WTC11 (cell line): ENCODE results near the gene TRAPPC3. TPM values are rescaled to one million over a fixed set of nuclear protein-coding genes. Genes with fewer than 3 reads are reported as not detected.

Experiments used
- ATAC-seq: fragments of 200-7000 bp; cut with Tn5 transposase; 2 replicates; pipeline ENCODE4 v1.10.0; 2021; ENCODE audit warnings: mild to moderate bottlenecking, moderate library complexity
- CTCF ChIA-PET: fragments of 300-600 bp; sonication (Branson Sonifier 250); formaldehyde crosslinking; loops from one replicate; lab custom pipeline; 2021; ENCODE audit warnings: antibody characterized with exemption; lab: Charles Lee
- POLR2A ChIA-PET: fragments of 350-600 bp; sonication (Branson Sonifier 250); formaldehyde crosslinking; loops from one replicate; lab custom pipeline; 2021; ENCODE audit warnings: antibody characterized with exemption; lab: Charles Lee
- DNase-seq: peaks from one replicate; pipeline ENCODE4 v3.0.0; 2021; ENCODE audit warnings: low spot score
- H3K27ac Mint-ChIP-seq: 2 replicates; pipeline ENCODE4 v1.8.0; 2021; ENCODE audit warnings: mixed read lengths
- H3K27me3 Mint-ChIP-seq: 2 replicates; pipeline ENCODE4 v1.8.0; 2021; ENCODE audit warnings: low read depth, mild to moderate bottlenecking, moderate library complexity, mixed read lengths
- H3K36me3 Mint-ChIP-seq: 2 replicates; pipeline ENCODE4 v1.8.0; 2021; ENCODE audit warnings: mixed read lengths
- H3K4me1 Mint-ChIP-seq: 2 replicates; pipeline ENCODE4 v1.8.0; 2022; ENCODE audit warnings: mixed read lengths
- H3K4me3 Mint-ChIP-seq: 2 replicates; pipeline ENCODE4 v1.8.0; 2021; ENCODE audit warnings: mild to moderate bottlenecking, moderate library complexity, mixed read lengths
- H3K9me3 Mint-ChIP-seq: 2 replicates; pipeline ENCODE4 v1.8.0; 2021; ENCODE audit warnings: mixed read lengths
- ARID4B ChIP-seq: sonication (generic); formaldehyde crosslinking; IDR thresholded peaks from 2 replicates; pipeline ENCODE4 v1.8.0; 2023; ENCODE audit warnings: missing genetic modification reagents, mild to moderate bottlenecking, borderline replicate concordance
- CBFB ChIP-seq: sonication (generic); formaldehyde crosslinking; IDR thresholded peaks from 2 replicates; pipeline ENCODE4 v1.8.1; 2022; ENCODE audit warnings: mild to moderate bottlenecking, low read depth, missing genetic modification reagents
- CREB1 ChIP-seq: sonication (generic); formaldehyde crosslinking; IDR thresholded peaks from 2 replicates; pipeline ENCODE4 v1.8.0; 2023; ENCODE audit warnings: mild to moderate bottlenecking, missing genetic modification reagents
- GRHL2 ChIP-seq: fragments of 250-450 bp; sonication (Bioruptor Pico); IDR thresholded peaks from 2 replicates; pipeline ENCODE4 v1.8.0; 2022; ENCODE audit warnings: mild to moderate bottlenecking, moderate library complexity; ENCODE audit not compliant: insufficient replicate concordance, severe bottlenecking
- HMGA2 ChIP-seq: fragments of 250-450 bp; sonication (Bioruptor Pico); IDR thresholded peaks from 2 replicates; pipeline ENCODE4 v1.4.0; 2021; ENCODE audit warnings: mild to moderate bottlenecking, moderate library complexity
- HMGXB4 ChIP-seq: sonication (generic); formaldehyde crosslinking; IDR thresholded peaks from 2 replicates; pipeline ENCODE4 v1.8.1; 2023; ENCODE audit warnings: mild to moderate bottlenecking, moderate library complexity, missing genetic modification reagents
- MYBL2 ChIP-seq: sonication (generic); formaldehyde crosslinking; IDR thresholded peaks from 2 replicates; pipeline ENCODE4 v1.8.1; 2023; ENCODE audit warnings: mild to moderate bottlenecking, moderate library complexity, missing genetic modification reagents
- NFYB ChIP-seq: sonication (generic); formaldehyde crosslinking; conservative IDR thresholded peaks from 2 replicates; pipeline ENCODE4 v1.8.0; 2022; ENCODE audit warnings: low read depth, missing genetic modification reagents
- NR2C2 ChIP-seq: sonication (generic); formaldehyde crosslinking; IDR thresholded peaks from 2 replicates; pipeline ENCODE4 v1.8.0; 2022; ENCODE audit warnings: mild to moderate bottlenecking, missing genetic modification reagents
- TEAD1 ChIP-seq: sonication (generic); formaldehyde crosslinking; IDR thresholded peaks from 2 replicates; pipeline ENCODE4 v1.8.0; 2022; ENCODE audit warnings: mild to moderate bottlenecking, missing genetic modification reagents
- ZNF532 ChIP-seq: fragments of 250-450 bp; sonication (Bioruptor Pico); IDR thresholded peaks from 2 replicates; pipeline ENCODE4 v1.9.0; 2021; ENCODE audit warnings: mild to moderate bottlenecking, borderline replicate concordance
- ZNF671 ChIP-seq: fragments of 250-450 bp; sonication (Bioruptor Pico); IDR thresholded peaks from 2 replicates; pipeline ENCODE4 v1.8.0; 2021; ENCODE audit warnings: mild to moderate bottlenecking
- total RNA-seq: library from RNA; stranded (reverse); gene quantifications from 3 replicates; pipeline ENCODE4 v1.2.3, GENCODE V29; 2021
- TF ChIP-seq, protein P1 (sequence below): sonication (generic); formaldehyde crosslinking; IDR thresholded peaks from 2 replicates; pipeline ENCODE4 v1.8.0; 2022; ENCODE audit warnings: missing genetic modification reagents
- TF ChIP-seq, protein P2 (sequence below): sonication (generic); formaldehyde crosslinking; IDR thresholded peaks from 2 replicates; pipeline ENCODE4 v1.8.0; 2022; ENCODE audit warnings: mild to moderate bottlenecking, missing genetic modification reagents
- TF ChIP-seq, protein P3 (sequence below): sonication (generic); formaldehyde crosslinking; IDR thresholded peaks from 2 replicates; pipeline ENCODE4 v1.8.1; 2023; ENCODE audit warnings: mild to moderate bottlenecking, missing genetic modification reagents

TRAPPC3 gene
- total RNA-seq, 1 experiment from 2014 or later, result 48.9 TPM

DNA sequence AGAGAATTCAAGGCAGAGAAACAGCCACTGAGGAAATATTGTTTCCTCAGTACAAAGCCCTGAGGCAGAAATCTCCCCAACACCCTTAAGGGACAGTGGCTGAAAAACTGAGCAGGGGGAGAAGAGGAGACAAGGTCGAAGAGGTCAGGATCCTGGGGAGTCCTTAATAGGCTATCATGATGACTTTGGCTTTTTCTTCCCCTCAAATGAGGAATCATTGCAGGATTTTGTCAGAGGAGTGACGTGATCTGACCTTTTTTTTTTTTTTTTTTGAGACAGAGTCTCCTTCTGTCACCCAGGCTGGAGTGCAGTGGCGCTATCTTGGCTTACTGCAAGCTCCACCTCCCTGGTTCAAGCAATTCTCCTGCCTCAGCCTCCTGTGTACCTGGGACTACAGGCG lies 16.9 kb upstream of the TRAPPC3 start (continued):
- TF ChIP-seq HMGA2 (CRISPR knock-in tag), result no peak
- TF ChIP-seq, protein P1, sequence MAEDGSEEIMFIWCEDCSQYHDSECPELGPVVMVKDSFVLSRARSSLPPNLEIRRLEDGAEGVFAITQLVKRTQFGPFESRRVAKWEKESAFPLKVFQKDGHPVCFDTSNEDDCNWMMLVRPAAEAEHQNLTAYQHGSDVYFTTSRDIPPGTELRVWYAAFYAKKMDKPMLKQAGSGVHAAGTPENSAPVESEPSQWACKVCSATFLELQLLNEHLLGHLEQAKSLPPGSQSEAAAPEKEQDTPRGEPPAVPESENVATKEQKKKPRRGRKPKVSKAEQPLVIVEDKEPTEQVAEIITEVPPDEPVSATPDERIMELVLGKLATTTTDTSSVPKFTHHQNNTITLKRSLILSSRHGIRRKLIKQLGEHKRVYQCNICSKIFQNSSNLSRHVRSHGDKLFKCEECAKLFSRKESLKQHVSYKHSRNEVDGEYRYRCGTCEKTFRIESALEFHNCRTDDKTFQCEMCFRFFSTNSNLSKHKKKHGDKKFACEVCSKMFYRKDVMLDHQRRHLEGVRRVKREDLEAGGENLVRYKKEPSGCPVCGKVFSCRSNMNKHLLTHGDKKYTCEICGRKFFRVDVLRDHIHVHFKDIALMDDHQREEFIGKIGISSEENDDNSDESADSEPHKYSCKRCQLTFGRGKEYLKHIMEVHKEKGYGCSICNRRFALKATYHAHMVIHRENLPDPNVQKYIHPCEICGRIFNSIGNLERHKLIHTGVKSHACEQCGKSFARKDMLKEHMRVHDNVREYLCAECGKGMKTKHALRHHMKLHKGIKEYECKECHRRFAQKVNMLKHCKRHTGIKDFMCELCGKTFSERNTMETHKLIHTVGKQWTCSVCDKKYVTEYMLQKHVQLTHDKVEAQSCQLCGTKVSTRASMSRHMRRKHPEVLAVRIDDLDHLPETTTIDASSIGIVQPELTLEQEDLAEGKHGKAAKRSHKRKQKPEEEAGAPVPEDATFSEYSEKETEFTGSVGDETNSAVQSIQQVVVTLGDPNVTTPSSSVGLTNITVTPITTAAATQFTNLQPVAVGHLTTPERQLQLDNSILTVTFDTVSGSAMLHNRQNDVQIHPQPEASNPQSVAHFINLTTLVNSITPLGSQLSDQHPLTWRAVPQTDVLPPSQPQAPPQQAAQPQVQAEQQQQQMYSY (CRISPR knock-in tag), result no peak
- no peak for TF ChIP-seq CBFB
- no peak for TF ChIP-seq TEAD1
- no peak for TF ChIP-seq MYBL2 (CRISPR knock-in tag)

DNA sequence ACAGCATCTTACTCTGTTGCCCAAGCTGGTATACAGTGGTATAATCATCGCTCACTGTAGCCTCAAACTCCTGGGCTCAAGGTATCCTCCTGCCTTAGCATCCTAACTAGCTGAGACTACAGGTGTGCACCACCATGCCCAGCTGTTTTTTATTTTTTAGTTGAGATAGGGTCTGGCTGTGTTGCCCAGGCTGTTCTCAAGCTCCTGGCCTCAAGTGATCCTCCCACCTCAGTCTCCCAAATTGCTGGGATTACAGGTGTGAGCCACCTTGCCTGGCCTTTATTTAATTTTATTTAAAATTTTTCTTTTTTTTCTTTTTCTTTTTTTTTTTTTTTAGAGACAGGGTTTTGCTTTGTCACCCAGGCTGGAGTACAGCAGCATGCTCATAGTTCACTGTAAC lies 15.9 kb upstream of the TRAPPC3 start:
- POLR2A ChIA-PET, result no interaction called here
- TF ChIP-seq NFYB (CRISPR knock-in tag) (no peak), HMGXB4 (CRISPR knock-in tag) (no peak), ZNF532 (CRISPR knock-in tag) (no peak), NR2C2 (CRISPR knock-in tag) (no peak), ZNF671 (CRISPR knock-in tag) (no peak), GRHL2 (CRISPR knock-in tag) (no peak), HMGA2 (CRISPR knock-in tag) (no peak), CREB1 (CRISPR knock-in tag) (no peak), ARID4B (CRISPR knock-in tag) (no peak)
- TF ChIP-seq, protein P2, sequence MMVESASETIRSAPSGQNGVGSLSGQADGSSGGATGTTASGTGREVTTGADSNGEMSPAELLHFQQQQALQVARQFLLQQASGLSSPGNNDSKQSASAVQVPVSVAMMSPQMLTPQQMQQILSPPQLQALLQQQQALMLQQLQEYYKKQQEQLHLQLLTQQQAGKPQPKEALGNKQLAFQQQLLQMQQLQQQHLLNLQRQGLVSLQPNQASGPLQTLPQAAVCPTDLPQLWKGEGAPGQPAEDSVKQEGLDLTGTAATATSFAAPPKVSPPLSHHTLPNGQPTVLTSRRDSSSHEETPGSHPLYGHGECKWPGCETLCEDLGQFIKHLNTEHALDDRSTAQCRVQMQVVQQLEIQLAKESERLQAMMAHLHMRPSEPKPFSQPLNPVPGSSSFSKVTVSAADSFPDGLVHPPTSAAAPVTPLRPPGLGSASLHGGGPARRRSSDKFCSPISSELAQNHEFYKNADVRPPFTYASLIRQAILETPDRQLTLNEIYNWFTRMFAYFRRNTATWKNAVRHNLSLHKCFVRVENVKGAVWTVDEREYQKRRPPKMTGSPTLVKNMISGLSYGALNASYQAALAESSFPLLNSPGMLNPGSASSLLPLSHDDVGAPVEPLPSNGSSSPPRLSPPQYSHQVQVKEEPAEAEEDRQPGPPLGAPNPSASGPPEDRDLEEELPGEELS (CRISPR knock-in tag), result no peak
- TF ChIP-seq, protein P3, sequence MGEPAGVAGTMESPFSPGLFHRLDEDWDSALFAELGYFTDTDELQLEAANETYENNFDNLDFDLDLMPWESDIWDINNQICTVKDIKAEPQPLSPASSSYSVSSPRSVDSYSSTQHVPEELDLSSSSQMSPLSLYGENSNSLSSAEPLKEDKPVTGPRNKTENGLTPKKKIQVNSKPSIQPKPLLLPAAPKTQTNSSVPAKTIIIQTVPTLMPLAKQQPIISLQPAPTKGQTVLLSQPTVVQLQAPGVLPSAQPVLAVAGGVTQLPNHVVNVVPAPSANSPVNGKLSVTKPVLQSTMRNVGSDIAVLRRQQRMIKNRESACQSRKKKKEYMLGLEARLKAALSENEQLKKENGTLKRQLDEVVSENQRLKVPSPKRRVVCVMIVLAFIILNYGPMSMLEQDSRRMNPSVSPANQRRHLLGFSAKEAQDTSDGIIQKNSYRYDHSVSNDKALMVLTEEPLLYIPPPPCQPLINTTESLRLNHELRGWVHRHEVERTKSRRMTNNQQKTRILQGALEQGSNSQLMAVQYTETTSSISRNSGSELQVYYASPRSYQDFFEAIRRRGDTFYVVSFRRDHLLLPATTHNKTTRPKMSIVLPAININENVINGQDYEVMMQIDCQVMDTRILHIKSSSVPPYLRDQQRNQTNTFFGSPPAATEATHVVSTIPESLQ (CRISPR knock-in tag), result no peak

More for the DNA sequence above, 15.9 kb upstream of the TRAPPC3 start:
- DNase-seq, result no peak
- Mint-ChIP-seq H3K4me3 (no peak overlapping the region), H3K27ac (no peak overlapping the region), H3K36me3 (no peaks in the 10 kb centered on the region), H3K9me3 (no peaks in the 10 kb centered on the region), H3K4me1 (peaks cover 20% of the 10 kb centered on the region), H3K27me3 (no peaks in the 10 kb centered on the region)
- CTCF ChIA-PET, result interaction anchor here (0.8 to 1.6 kb wide), 3 partner anchors 14 to 23 kb away, joined by 3 to 5 read pairs (median 4); partner anchors contain the start of gene TRAPPC3
- no peak for ATAC-seq
